ENCODE data around the gene KIF16B.

KIF16B gene

GRCh38 chr20:16393836-16394235 is 179.4 kb downstream of the KIF16B start:
- H3K27ac ChIP-seq: no peak overlapping the region
- H3K9ac ChIP-seq: no peak overlapping the region
- no peak overlapping the region for H3K4me2 ChIP-seq (ENCODE audit: low read length)
- H3K9me3 ChIP-seq (ENCODE audit: control insufficient read depth, low read length): no peaks in the 10 kb centered on the region
- H3K27me3 ChIP-seq (ENCODE audit: control insufficient read depth, insufficient read depth, low read length): no peaks in the 10 kb centered on the region
- peaks cover 8% of the 10 kb centered on the region for H3K79me2 ChIP-seq
- TF ChIP-seq CTCF (IDR thresholded peaks at IDR 0.05): no peak
- H3K4me1 ChIP-seq: no peaks in the 10 kb centered on the region
- H3K36me3 ChIP-seq (ENCODE audit: control insufficient read depth, insufficient read depth, low read length): no peaks in the 10 kb centered on the region
- no peak overlapping the region for H2AFZ ChIP-seq
- H3K4me3 ChIP-seq (ENCODE audit: low read depth, low read length): no peak overlapping the region

GRCh38 chr20:16393297-16393696 is 180.0 kb downstream of the KIF16B start:
- Histone ChIP-seq H3K9ac (no peak overlapping the region), H3K79me2 (peaks cover 8% of the 10 kb centered on the region), H3K9me3 (ENCODE audit: control insufficient read depth, low read length) (no peaks in the 10 kb centered on the region), H3K4me3 (ENCODE audit: low read depth, low read length) (no peak overlapping the region), H3K27me3 (ENCODE audit: control insufficient read depth, insufficient read depth, low read length) (no peaks in the 10 kb centered on the region), H2AFZ (no peak overlapping the region), H3K27ac (no peak overlapping the region), H3K4me1 (no peaks in the 10 kb centered on the region), H3K36me3 (ENCODE audit: control insufficient read depth, insufficient read depth, low read length) (no peaks in the 10 kb centered on the region), H3K4me2 (ENCODE audit: low read length) (no peak overlapping the region)
- no peak for TF ChIP-seq CTCF (IDR thresholded peaks at IDR 0.05)

GRCh38 chr20:16392346-16392745 is 180.9 kb downstream of the KIF16B start:
- no peak overlapping the region for H3K27ac ChIP-seq
- no peak overlapping the region for H3K9ac ChIP-seq
- no peaks in the 10 kb centered on the region for H3K27me3 ChIP-seq (ENCODE audit: control insufficient read depth, insufficient read depth, low read length)
- H3K9me3 ChIP-seq (ENCODE audit: control insufficient read depth, low read length): no peaks in the 10 kb centered on the region
- no peak overlapping the region for H2AFZ ChIP-seq
- no peak overlapping the region for H3K4me2 ChIP-seq (ENCODE audit: low read length)
- no peak for TF ChIP-seq CTCF (IDR thresholded peaks at IDR 0.05)
- no peaks in the 10 kb centered on the region for H3K4me1 ChIP-seq
- no peaks in the 10 kb centered on the region for H3K36me3 ChIP-seq (ENCODE audit: control insufficient read depth, insufficient read depth, low read length)
- no peak overlapping the region for H3K4me3 ChIP-seq (ENCODE audit: low read depth, low read length)
- peaks cover 8% of the 10 kb centered on the region for H3K79me2 ChIP-seq

GRCh38 chr20:16390991-16391390 is 182.3 kb downstream of the KIF16B start:
- no peak overlapping the region for H2AFZ ChIP-seq
- peaks cover 8% of the 10 kb centered on the region for H3K79me2 ChIP-seq
- H3K4me2 ChIP-seq (ENCODE audit: low read length): no peak overlapping the region
- no peak overlapping the region for H3K4me3 ChIP-seq (ENCODE audit: low read depth, low read length)
- H3K27ac ChIP-seq: no peak overlapping the region
- no peak overlapping the region for H3K9ac ChIP-seq
- H3K36me3 ChIP-seq (ENCODE audit: control insufficient read depth, insufficient read depth, low read length): no peaks in the 10 kb centered on the region
- no peak for TF ChIP-seq CTCF (IDR thresholded peaks at IDR 0.05)
- H3K9me3 ChIP-seq (ENCODE audit: control insufficient read depth, low read length): no peaks in the 10 kb centered on the region
- H3K27me3 ChIP-seq (ENCODE audit: control insufficient read depth, insufficient read depth, low read length): no peaks in the 10 kb centered on the region
- no peaks in the 10 kb centered on the region for H3K4me1 ChIP-seq

GRCh38 chr20:16388731-16389130 is 184.5 kb downstream of the KIF16B start:
- no peaks in the 10 kb centered on the region for H3K36me3 ChIP-seq (ENCODE audit: control insufficient read depth, insufficient read depth, low read length)

More at GRCh38 chr20:16388731-16389130, 184.5 kb downstream of the KIF16B start:
- TF ChIP-seq CTCF (IDR thresholded peaks at IDR 0.05): no peak
- no peaks in the 10 kb centered on the region for H3K9me3 ChIP-seq (ENCODE audit: control insufficient read depth, low read length)
- no peaks in the 10 kb centered on the region for H3K27me3 ChIP-seq (ENCODE audit: control insufficient read depth, insufficient read depth, low read length)
- H3K79me2 ChIP-seq: peaks cover 5% of the 10 kb centered on the region
- no peak overlapping the region for H2AFZ ChIP-seq
- no peak overlapping the region for H3K4me2 ChIP-seq (ENCODE audit: low read length)
- no peak overlapping the region for H3K9ac ChIP-seq
- H3K4me3 ChIP-seq (ENCODE audit: low read depth, low read length): no peak overlapping the region
- no peak overlapping the region for H3K27ac ChIP-seq
- no peaks in the 10 kb centered on the region for H3K4me1 ChIP-seq

Data from parathyroid adenoma (tissue), 2 donors.